Measurements from ENCODE around the gene CACNA2D3. TPM values are rescaled to one million over a fixed set of nuclear protein-coding genes. Genes with fewer than 3 reads are reported as not detected.

Gene CACNA2D3
- total and polyA plus RNA-seq, 2 donors from 2014 or later: 5.7 to 11.2 TPM

DNA sequence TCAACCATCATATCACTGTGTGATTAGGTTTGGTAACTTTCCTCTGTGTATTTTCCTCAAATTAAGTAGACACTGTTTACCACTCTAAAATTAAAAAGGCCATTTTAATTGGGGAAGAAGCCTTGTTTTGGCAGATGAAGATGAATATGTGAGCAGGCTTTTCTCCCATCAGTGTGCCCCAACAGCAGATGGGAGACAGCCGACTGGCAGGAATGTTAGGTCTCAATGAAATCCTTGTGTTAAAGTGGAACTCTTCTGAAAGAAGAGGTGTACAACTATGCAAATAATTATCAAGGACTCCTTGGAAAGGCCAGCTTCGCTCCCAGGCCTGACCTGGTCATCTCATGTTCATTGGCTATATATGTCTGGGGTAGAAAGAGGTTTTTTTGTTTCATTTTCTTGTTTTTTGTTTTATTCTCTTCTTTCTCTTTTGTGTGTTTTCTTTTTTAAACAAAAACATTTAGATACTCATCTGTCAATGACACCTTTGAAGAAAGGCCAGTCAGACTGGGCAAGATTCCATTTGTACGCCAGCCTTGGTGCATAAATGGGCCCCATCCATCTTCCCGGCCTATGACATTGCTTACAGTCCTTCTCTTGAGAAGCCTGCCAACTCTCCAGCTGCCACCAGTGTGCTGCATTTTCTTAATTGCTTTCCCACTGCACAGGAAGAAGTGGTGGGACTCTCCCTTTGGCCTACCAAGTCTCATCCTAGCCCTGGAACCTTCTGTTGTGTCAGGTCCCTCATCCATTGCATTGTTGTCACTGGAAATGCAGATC is 779.7 kb downstream of the CACNA2D3 start:
- no peaks in the 10 kb centered on the region for H3K4me1 ChIP-seq (ENCODE audit: control insufficient read depth in 2 of 3, insufficient read depth in 2 of 3, low read depth in 1 of 3, low read length in 3 of 3)
- no peaks in the 10 kb centered on the region for H3K9me3 ChIP-seq (ENCODE audit: control insufficient read depth in 2 of 3, insufficient read depth in 1 of 3, low read length in 3 of 3)
- no peak for FAIRE-seq
- intact Hi-C loops (cut with DNase I): no loop called here
- no peak overlapping the region for H3K9ac ChIP-seq (ENCODE audit: low read length in 3 of 3)
- DNase-seq: no peak
- no peaks in the 10 kb centered on the region for H3K27me3 ChIP-seq (ENCODE audit: control insufficient read depth, insufficient read depth, low read length)
- H3K4me3 ChIP-seq (ENCODE audit: low read length in 3 of 3): no peak overlapping the region
- no peaks in the 10 kb centered on the region for H3K36me3 ChIP-seq (ENCODE audit: control insufficient read depth in 2 of 3, insufficient read depth in 3 of 3, low read length in 3 of 3)
- no peak overlapping the region for H3K27ac ChIP-seq (ENCODE audit: low read depth in 2 of 2, low read length in 2 of 2)
- TF ChIP-seq, protein P1, sequence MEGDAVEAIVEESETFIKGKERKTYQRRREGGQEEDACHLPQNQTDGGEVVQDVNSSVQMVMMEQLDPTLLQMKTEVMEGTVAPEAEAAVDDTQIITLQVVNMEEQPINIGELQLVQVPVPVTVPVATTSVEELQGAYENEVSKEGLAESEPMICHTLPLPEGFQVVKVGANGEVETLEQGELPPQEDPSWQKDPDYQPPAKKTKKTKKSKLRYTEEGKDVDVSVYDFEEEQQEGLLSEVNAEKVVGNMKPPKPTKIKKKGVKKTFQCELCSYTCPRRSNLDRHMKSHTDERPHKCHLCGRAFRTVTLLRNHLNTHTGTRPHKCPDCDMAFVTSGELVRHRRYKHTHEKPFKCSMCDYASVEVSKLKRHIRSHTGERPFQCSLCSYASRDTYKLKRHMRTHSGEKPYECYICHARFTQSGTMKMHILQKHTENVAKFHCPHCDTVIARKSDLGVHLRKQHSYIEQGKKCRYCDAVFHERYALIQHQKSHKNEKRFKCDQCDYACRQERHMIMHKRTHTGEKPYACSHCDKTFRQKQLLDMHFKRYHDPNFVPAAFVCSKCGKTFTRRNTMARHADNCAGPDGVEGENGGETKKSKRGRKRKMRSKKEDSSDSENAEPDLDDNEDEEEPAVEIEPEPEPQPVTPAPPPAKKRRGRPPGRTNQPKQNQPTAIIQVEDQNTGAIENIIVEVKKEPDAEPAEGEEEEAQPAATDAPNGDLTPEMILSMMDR (IDR thresholded peaks at IDR 0.05; ENCODE audit: borderline replicate concordance, extremely low read depth, insufficient read depth): no peak

DNA sequence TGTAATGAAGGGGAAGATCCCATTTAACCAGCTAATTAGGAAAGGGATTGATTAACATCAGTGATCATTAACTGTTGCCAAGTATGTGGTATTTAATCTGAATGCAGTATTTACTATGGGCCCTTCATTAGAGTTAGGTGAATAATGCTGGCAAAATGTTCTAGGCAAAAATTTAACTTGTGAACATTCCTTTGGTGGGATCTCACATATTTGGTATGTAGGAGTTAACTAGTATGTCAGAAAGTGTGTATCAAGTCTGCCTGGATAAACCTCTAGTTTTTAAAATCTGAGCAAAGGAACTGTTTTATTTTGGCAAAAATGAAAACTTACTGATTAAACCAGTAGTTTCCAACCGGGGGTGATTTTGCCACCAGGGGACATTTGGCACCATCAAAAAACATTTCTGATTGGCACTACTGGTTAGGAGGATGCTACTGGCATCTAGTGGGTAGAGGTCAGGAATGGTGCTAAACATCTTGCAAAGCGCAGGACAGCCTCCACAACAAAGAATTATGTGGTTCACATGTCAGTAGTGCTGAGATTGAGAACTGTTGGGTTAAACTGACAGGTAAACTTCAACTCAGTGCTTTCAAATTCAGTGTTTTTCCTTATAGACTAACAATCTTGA is 783.0 kb downstream of the CACNA2D3 start:
- FAIRE-seq (no peak), DNase-seq (no peak)
- Histone ChIP-seq H3K9me3 (ENCODE audit: control insufficient read depth in 2 of 3, insufficient read depth in 1 of 3, low read length in 3 of 3) (no peaks in the 10 kb centered on the region), H3K27ac (ENCODE audit: low read depth in 2 of 2, low read length in 2 of 2) (no peak overlapping the region), H3K27me3 (ENCODE audit: control insufficient read depth, insufficient read depth, low read length) (no peaks in the 10 kb centered on the region), H3K9ac (ENCODE audit: low read length in 3 of 3) (no peak overlapping the region), H3K4me3 (ENCODE audit: low read length in 3 of 3) (no peak overlapping the region), H3K36me3 (ENCODE audit: control insufficient read depth in 2 of 3, insufficient read depth in 3 of 3, low read length in 3 of 3) (no peaks in the 10 kb centered on the region), H3K4me1 (ENCODE audit: control insufficient read depth in 2 of 3, insufficient read depth in 2 of 3, low read depth in 1 of 3, low read length in 3 of 3) (no peaks in the 10 kb centered on the region)
- intact Hi-C loops (cut with DNase I): no loop called here
- TF ChIP-seq, protein P1 (IDR thresholded peaks at IDR 0.05; ENCODE audit: borderline replicate concordance, extremely low read depth, insufficient read depth): no peak

DNA sequence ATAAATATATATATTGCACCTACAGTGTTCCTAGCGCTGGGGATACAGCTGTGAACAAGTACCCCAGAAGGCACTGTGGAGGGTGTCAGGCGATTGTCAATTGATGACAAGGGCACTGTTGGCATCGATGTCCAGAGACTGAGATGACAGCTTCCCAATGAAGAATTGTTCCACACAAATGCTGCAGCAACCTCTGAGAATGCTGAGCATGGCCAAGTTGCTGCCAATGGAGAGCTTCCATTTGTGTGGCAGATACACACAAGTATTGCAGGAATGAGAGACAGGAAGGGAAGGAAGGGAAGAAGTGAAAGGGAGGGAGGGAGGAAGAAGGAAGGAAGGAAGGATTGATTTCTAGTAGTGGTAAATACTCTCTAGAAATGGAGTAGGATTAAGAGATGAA is 783.6 kb downstream of the CACNA2D3 start:
- DNase-seq: no peak
- Histone ChIP-seq H3K36me3 (ENCODE audit: control insufficient read depth in 2 of 3, insufficient read depth in 3 of 3, low read length in 3 of 3) (no peaks in the 10 kb centered on the region), H3K4me1 (ENCODE audit: control insufficient read depth in 2 of 3, insufficient read depth in 2 of 3, low read depth in 1 of 3, low read length in 3 of 3) (no peaks in the 10 kb centered on the region), H3K27ac (ENCODE audit: low read depth in 2 of 2, low read length in 2 of 2) (no peak overlapping the region), H3K9ac (ENCODE audit: low read length in 3 of 3) (no peak overlapping the region), H3K4me3 (ENCODE audit: low read length in 3 of 3) (no peak overlapping the region), H3K9me3 (ENCODE audit: control insufficient read depth in 2 of 3, insufficient read depth in 1 of 3, low read length in 3 of 3) (no peaks in the 10 kb centered on the region), H3K27me3 (ENCODE audit: control insufficient read depth, insufficient read depth, low read length) (no peaks in the 10 kb centered on the region)
- TF ChIP-seq, protein P1 (IDR thresholded peaks at IDR 0.05; ENCODE audit: borderline replicate concordance, extremely low read depth, insufficient read depth): no peak
- intact Hi-C loops (cut with DNase I): no loop called here
- no peak for FAIRE-seq

Data from kidney (tissue), 14 donors.